HG02852 (cell line): ENCODE data around the gene DAPK3.
"Not testable (repeated sequence)": the region's sequence is repeated elsewhere in the genome, so short reads cannot be mapped to it uniquely, and the experiment has no call there.

ENCODE experiments used
- ATAC-seq: cut with Tn5 transposase; IDR thresholded peaks from one replicate; pipeline ENCODE4 v1.9.1; 2021; ENCODE audit warnings: mild to moderate bottlenecking, moderate library complexity; ENCODE audit not compliant: unreplicated experiment

Gene DAPK3

DNA sequence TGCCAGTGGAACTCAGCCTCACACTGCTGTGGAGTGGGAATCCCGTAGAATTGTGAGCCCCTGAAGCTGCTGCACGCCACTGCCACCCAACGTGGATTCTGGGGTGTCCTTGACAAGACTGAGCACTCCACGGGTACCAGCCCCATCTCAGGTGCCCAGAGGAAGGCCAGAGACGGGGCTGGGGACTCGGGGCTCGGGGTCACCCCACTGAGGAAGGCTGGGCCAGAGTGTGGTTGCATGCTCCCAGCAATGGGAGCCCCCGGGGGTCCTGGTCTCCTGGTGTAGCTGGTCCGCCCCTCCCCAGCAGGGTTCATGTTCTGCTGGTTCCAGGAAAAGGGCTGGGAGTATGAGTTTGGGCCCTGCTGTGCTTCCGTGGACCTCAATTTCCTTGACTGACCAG lies 15.2 kb downstream of the DAPK3 start:
- ATAC-seq = no peak

GRCh38 chr19:3955276-3955675 lies 15.6 kb downstream of the DAPK3 start:
- not testable (repeated sequence) for ATAC-seq

GRCh38 chr19:3954107-3954506 lies 16.8 kb downstream of the DAPK3 start:
- no peak for ATAC-seq

DNA sequence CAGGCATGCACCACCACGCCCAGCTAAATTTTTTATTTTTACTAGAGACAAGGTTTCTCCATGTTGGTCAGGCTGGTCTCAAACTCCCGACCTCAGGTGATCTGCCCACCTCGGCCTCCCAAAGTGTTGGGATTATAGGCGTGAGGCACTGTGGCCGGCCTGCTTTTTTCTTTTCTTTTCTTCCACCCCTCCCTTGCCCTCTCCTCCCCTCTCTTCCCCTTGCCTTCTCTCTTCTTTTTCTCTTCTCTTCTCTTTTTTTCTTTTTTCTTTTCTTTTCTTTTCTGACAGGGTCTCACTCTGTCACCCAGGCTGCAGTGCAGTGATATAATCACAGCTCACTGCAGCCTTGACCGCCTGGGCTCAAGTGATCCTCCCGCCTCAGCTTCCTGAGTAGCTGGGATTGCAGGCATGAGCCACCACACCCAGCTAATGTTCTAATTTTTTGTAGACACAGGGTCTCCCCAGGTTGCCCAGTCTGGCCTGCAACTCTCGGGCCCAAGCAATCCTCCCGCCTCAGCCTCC lies 18.1 kb downstream of the DAPK3 start:
- not testable (repeated sequence) for ATAC-seq

DNA sequence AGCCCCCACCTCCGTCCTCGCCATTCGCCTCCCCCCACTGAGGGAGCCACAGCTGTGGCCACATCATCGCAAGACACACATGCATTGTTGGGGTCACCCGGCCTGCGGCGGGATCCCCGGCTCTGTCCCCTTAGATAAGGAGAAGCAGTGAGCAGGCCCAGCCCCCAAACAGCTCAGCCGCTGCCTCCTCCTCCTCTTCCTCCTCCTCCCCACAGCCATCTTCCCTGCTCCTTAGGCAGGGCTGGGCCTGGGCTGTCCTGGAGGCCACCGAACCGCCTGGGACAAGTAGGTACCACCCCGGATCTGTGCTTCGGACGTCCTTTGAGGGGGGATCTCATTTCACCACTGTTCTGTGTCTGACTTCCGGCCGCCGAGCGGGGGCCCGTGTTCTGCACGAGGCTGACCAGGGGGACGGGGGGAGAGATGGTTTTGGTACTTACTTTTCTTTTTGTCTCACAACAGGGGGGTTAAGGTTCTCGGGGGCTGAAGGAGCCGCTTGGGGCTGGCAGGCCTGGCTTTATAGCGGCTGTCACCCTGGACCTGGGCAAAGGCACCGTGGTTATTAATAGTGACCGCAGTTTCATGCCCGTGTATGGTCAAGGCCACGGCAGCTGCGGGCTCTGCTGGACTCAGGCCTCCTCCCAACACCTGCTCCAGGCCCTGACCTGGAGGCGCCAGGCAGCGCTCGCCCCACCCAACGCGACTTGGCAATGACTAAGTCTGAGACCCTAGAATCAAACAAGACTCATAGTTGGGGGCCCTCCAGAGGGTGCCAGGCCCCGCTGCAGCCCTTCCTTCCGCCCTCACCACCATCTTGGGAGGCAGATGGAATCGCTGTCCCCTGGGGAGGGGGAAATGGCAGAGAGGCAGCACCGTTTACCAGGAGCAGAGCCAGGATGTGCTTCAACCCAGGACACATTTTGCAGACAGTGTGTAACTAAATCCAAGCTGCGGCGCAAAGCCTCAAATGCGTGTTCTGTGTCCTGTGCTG lies 19.7 kb downstream of the DAPK3 start:
- no peak for ATAC-seq

- no peak for ATAC-seq
Measured at GRCh38 chr19:3949997-3950859, 20.7 kb downstream of the DAPK3 start.

DNA sequence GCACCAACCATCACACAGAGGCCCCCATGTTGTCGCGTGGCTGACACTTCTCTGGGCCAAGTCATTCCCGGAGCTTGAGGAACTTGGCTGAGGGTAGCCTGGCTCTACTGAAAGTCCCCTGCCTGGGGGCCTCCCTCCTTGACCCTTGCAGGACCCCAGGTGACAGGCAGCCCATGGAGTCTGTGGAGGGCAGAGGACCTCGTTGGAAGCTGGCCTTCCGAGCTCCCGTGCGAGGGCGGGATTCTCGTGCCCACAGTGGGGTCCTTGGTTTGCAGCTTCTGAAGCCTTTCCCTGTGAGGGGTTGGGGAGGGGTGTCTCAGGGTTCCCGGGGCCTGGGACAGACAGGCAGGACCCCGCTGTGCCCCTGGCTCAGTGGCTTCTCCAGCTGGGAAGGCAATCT lies 21.6 kb downstream of the DAPK3 start:
- no peak for ATAC-seq

- not testable (repeated sequence) for ATAC-seq
Measured at GRCh38 chr19:3947316-3947933, 23.5 kb downstream of the DAPK3 start.

DNA sequence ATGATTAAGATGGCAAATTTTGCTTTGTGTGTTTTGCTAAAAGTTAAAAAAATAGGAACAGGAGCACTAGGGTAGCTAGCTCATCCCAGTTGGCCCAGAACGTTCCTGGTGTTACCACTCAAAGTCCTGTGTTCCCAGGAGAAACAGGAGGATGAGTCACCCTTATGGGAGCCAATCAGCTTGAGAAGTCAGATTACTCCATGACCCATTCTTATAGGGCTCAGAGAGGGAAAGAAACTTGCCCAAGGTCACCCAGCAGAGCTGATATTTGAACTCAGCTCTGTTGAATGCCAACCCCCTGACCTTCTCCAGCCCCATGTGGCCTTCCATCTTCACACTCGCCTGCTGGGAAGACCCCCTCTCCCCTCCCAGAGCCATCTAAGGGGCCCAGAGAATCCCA lies 25.1 kb downstream of the DAPK3 start:
- no peak for ATAC-seq

DNA sequence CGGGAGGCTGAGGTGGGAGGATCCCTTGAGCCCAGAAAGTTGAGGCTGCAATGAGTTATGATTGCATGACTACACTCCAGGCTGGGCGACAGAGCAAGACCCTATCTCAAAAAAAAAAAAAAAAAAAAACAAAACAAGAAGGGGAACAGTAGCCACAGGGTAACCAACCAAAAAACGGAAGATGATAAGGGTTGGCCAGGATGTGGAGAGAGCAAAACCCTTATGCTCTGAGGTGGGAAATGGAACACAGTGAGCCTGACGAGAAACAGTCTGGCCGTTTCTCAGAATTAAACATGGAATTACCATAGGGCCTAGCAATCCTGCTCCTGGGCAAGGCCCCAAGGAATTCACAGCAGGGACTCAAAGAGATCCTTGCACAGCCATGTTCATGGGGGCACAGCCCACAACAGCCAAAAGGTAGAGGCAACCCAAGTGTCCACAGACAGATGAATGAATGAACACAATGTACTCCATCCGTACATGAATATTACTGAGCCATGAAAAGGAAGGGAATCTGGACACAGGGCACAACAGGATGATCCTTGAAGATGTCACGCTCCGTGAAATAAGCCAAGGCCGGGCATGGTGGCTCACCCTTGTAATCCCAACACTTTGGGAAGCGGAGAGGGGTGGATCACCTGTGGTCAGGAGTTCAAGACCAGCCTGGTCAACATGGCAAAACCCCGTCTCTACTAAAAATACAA lies 26.7 kb downstream of the DAPK3 start:
- ATAC-seq = no peak

GRCh38 chr19:3942790-3943409 lies 28.0 kb downstream of the DAPK3 start:
- ATAC-seq = no peak

DNA sequence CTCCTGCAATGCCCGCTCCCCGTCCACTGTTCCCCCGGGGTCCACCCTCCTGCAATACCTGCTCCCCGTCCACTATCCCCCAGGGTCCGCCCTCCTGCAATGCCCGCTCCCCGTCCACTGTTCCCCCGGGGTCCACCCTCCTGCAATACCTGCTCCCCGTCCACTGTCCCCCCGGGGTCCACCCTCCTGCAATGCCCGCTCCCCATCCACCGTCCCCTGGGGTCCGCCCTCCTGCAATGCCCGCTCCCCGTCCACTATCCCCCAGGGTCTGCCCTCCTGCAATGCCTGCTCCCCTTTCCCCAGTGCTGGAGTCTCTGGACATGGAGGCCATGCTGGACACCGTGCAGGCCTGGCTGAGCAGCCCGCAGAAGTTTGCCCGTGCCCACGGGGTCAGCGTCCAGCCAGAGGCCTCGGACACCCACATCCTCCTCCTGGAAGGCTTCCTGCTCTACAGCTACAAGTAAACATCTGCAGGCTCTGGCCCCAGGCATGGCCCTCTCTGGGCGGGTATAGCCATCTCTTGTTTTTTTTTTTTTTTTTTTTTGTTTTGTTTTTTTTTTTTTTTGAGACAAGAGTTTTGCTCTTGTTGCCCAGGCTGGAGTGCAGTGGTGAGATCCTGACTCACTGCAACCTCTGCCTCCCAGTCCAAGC lies 32.5 kb downstream of the DAPK3 start:
- not testable (repeated sequence) for ATAC-seq

DNA sequence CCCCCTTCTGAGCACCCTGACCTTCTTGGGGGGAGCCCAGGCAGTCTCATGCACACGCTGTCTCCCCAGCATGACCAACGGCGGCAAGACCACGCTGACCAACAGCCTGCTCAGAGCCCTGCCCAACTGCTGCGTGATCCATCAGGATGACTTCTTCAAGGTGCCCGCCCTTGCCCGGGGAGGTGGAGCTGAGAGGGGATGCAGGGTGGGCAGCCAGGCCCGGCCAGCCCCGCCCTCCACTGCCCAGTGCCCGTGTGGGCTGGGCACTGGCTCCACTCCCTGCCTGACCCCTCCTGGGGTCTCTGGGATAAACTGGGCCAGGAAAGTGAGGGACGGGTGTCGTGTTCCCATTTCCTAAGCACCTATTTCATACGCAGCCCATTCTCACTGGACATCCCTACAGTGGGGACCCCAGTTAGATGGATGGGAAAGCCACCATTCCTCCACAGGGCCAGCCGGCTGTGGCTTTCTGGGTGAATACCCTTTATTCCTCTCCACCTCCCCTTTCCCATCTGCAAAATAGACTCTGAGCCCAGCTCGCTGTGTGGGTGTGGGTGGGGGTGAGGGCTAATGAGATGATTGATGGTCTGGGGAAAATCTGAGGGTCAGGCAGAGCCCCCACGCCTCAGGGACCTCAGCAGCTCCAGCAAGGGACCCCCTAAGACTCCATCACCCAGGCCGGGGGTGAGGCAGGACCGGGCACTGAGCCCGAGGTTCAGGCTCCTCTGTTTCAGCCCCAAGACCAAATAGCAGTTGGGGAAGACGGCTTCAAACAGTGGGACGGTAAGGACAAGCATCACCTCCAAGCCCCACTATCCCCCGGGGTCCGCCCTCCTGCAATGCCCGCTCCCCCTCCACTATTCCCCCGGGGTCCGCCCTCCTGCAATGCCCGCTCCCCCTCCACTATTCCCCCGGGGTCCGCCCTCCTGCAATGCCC lies 34.1 kb downstream of the DAPK3 start:
- no peak for ATAC-seq

GRCh38 chr19:3932931-3933810 lies 37.7 kb downstream of the DAPK3 start, which contains the start of gene NMRK2:
Gene NMRK2, plus strand, starts transcription at chr19:3933069. Its CDS starts 603 bp downstream, at chr19:3933672.
- ATAC-seq = no peak

GRCh38 chr19:3931041-3931440 lies 39.9 kb downstream of the DAPK3 start:
- ATAC-seq = no peak

DNA sequence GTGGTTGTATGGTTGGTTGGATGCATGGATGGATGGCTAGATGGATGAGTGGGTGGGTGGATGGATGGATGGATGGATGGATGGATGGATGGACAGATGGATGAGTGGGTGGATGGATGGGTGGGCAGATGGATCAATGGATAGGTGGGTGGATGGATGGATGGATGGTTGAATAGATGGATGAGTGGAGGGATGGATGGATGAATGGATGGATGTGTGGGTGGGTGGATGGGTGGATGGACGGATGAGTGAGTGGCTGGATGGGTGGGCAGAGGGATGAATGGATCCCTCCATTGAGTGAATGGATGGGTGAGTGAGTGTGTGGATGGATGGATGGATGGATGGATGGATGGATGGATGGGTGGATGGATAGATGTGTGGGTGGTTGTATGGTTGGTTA lies 47.0 kb downstream of the DAPK3 start:
- ATAC-seq = no peak

DNA sequence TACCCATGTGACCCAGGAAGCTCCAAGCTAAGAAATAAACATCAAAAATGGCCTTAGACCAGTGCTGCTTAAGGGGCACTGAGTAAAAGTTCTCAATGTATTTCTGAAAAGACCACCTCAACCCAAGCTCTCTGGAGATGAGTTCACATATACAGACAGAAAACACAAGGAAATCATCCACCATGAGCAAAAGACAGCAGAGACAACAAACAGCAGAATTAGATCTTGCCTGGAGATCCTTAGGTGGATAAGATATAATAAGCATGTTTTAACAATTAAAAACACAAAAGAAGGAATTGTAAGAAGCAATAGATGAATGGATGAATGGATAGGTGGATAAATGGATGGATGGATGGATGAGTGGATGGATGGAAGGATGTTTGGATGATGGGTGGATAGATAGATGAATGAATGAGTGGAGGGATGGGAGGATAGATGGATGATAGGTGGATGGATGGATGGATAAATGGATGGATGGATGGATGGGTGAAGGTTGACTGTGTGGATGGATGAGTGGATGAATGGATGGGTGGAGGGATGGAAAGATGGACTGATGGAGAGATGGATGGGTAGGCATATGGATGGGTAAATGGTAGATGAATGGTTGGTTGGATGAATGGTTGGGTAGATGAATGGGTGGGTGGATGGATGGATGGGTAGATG lies 47.7 kb downstream of the DAPK3 start:
- ATAC-seq = no peak
